Measurements from ENCODE around the gene LRCH1. TPM values are rescaled to one million over a fixed set of nuclear protein-coding genes. Genes with fewer than 3 reads are reported as not detected.

Gene LRCH1
- total and polyA plus RNA-seq, 11 donors: 4.5 to 20.1 (median 12.5) TPM

- Histone ChIP-seq H3K9me3 (no peaks in the 10 kb centered on the region), H3K4me3 (no peak overlapping the region), H3K4me1 (peaks cover 0 to 12% (median 0%) of the 10 kb centered on the region in 12 donors), H3K27me3 (no peaks in the 10 kb centered on the region), H3K36me3 (no peaks in the 10 kb centered on the region), H3K27ac (no peak overlapping the region)
- intact Hi-C loops (cut with DNase I): no loop called here
- ATAC-seq: no peak
- 85 to 94% (median 91%) methylated on average over 1 of the region's 1 CpG for WGBS, 4 donors
- no peak for DNase-seq
- TF ChIP-seq, protein P1, sequence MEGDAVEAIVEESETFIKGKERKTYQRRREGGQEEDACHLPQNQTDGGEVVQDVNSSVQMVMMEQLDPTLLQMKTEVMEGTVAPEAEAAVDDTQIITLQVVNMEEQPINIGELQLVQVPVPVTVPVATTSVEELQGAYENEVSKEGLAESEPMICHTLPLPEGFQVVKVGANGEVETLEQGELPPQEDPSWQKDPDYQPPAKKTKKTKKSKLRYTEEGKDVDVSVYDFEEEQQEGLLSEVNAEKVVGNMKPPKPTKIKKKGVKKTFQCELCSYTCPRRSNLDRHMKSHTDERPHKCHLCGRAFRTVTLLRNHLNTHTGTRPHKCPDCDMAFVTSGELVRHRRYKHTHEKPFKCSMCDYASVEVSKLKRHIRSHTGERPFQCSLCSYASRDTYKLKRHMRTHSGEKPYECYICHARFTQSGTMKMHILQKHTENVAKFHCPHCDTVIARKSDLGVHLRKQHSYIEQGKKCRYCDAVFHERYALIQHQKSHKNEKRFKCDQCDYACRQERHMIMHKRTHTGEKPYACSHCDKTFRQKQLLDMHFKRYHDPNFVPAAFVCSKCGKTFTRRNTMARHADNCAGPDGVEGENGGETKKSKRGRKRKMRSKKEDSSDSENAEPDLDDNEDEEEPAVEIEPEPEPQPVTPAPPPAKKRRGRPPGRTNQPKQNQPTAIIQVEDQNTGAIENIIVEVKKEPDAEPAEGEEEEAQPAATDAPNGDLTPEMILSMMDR (IDR thresholded peaks at IDR 0.05): no peak
- TF ChIP-seq POLR2A (IDR thresholded peaks at IDR 0.05): no peak
Observed at GRCh38 chr13:46535825-46536224, 17.1 kb upstream of the LRCH1 start.

DNA sequence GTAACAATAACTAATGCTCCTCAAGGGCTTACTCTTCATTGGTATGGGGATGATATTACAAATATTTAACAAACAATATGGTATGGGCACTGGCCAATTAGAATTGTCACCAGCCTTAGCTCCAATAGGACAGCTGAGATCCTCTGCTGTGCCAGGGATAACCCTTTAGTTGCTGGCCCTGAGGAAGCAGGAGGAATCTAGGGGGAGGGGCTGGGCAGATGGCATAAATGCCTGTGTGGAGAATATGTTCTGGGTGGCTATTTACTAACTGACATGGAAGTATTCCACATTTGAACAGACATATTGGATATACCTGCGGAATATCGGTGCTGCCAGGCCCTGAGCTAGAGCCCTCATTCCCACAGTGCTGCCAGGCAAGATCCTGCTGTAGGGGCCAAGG, 16.6 kb upstream of the LRCH1 start:
- DNase-seq: no peak
- Histone ChIP-seq H3K27ac (no peak overlapping the region), H3K4me3 (no peak overlapping the region), H3K9me3 (no peaks in the 10 kb centered on the region), H3K36me3 (no peaks in the 10 kb centered on the region), H3K4me1 (peaks cover 0 to 8% (median 0%) of the 10 kb centered on the region in 12 donors), H3K27me3 (no peaks in the 10 kb centered on the region)
- 94 to 100% (median 97%) methylated on average over 2 of the region's 2 CpGs for WGBS, 4 donors
- no peak for TF ChIP-seq POLR2A (IDR thresholded peaks at IDR 0.05)
- TF ChIP-seq, protein P1 (IDR thresholded peaks at IDR 0.05): no peak
- intact Hi-C loops (cut with DNase I): no loop called here
- ATAC-seq: no peak

GRCh38 chr13:46539231-46539630, 13.7 kb upstream of the LRCH1 start:
- no peaks in the 10 kb centered on the region for H3K27me3 ChIP-seq
- H3K9me3 ChIP-seq: no peaks in the 10 kb centered on the region
- H3K4me1 ChIP-seq: no peaks in the 10 kb centered on the region
- H3K36me3 ChIP-seq: no peaks in the 10 kb centered on the region
- H3K27ac ChIP-seq: no peak overlapping the region
- TF ChIP-seq, protein P1 (IDR thresholded peaks at IDR 0.05): no peak
- TF ChIP-seq POLR2A (IDR thresholded peaks at IDR 0.05): no peak
- intact Hi-C loops (cut with DNase I): no loop called here
- no peak for ATAC-seq
- WGBS, 4 donors: 87 to 97% (median 94%) methylated on average over 3 of the region's 3 CpGs
- DNase-seq: no peak
- no peak overlapping the region for H3K4me3 ChIP-seq

- Histone ChIP-seq H3K27me3 (no peaks in the 10 kb centered on the region), H3K36me3 (no peaks in the 10 kb centered on the region), H3K9me3 (no peaks in the 10 kb centered on the region), H3K27ac (no peak overlapping the region), H3K4me3 (no peak overlapping the region), H3K4me1 (no peaks in the 10 kb centered on the region)
- TF ChIP-seq, protein P1 (IDR thresholded peaks at IDR 0.05): no peak
- no peak for TF ChIP-seq POLR2A (IDR thresholded peaks at IDR 0.05)
- intact Hi-C loops (cut with DNase I): loop anchor here in 2 of 10 donors (10.0 kb wide), 1 partner anchor 46 kb away; no protein-coding TSS in a partner anchor
- DNase-seq: no peak
- ATAC-seq: no peak
- 92 to 99% (median 96%) methylated on average over 4 of the region's 4 CpGs for WGBS, 4 donors
Observed at GRCh38 chr13:46541210-46541609, 11.8 kb upstream of the LRCH1 start.
